ENCODE measurements around the gene IFNG. TPM values are rescaled to one million over a fixed set of nuclear protein-coding genes. Genes with fewer than 3 reads are reported as not detected.

IFNG gene
- total and polyA plus RNA-seq, 9 of the 15 experiments (the other 6 are each of a cell fraction or from before 2014, with no cell fraction given): 0.38 TPM; not detected in 8

GRCh38 chr12:68207276-68207675 is 47.7 kb upstream of the IFNG start:
- no peak overlapping the region for H3K27ac ChIP-seq (ENCODE audit: extremely low read depth, low read depth, low read length)
- no peaks in the 10 kb centered on the region for H3K36me3 ChIP-seq (ENCODE audit: control insufficient read depth, insufficient read depth, low read length)
- DNase-seq (ENCODE audit: extremely low read depth in 1 of 4, low spot score in 3 of 4) (no peak), FAIRE-seq (no peak), ATAC-seq (no peak)
- H4K20me1 ChIP-seq (replicated peaks; ENCODE audit: control insufficient read depth, insufficient read depth, low read length): no peaks in the 10 kb centered on the region
- no peaks in the 10 kb centered on the region for H3K27me3 ChIP-seq (ENCODE audit: control insufficient read depth in 2 of 2, insufficient read depth in 2 of 2, low read length in 2 of 2)
- in situ Hi-C loops (cut with MboI) (no loop called here), intact Hi-C loops (cut with micrococcal nuclease) (no loop called here)
- H3K9me1 ChIP-seq (ENCODE audit: control insufficient read depth, insufficient read depth, low read length): no peaks in the 10 kb centered on the region
- ChIA-PET POLR2A (interaction anchor here (1.0 kb wide), 1 partner anchor 10 kb away, joined by 3 read pairs; no protein-coding TSS in a partner anchor), CTCF (ENCODE audit: low intra/inter-chr PET ratio) (no interaction called here)
- BruUV-seq (replicated peaks): no TSS peak
- no peak overlapping the region for H2AFZ ChIP-seq (ENCODE audit: low read depth, low read length)
- H3K4me2 ChIP-seq (ENCODE audit: insufficient read depth, low read length): no peak overlapping the region
- no peak overlapping the region for H3K4me3 ChIP-seq
- no peaks in the 10 kb centered on the region for H3K9me3 ChIP-seq (replicated peaks; ENCODE audit: control insufficient read depth, insufficient read depth, low read depth, low read length)
- no peaks in the 10 kb centered on the region; a peak in 2 of 5 replicates for H3K4me1 ChIP-seq (replicated peaks in 1 of 2; ENCODE audit: control insufficient read depth in 2 of 2, insufficient read depth in 2 of 2, low read length in 2 of 2)
- no peaks in the 10 kb centered on the region for H3K79me2 ChIP-seq (ENCODE audit: control insufficient read depth, insufficient read depth, low read length)
- no peak overlapping the region for H3K9ac ChIP-seq (ENCODE audit: insufficient read depth in 1 of 2, low read depth in 2 of 2, low read length in 2 of 2)
- TF ChIP-seq ZNF24 (IDR thresholded peaks at IDR 0.05) (no peak), MEF2A (IDR thresholded peaks at IDR 0.05; ENCODE audit: control insufficient read depth, low read depth, low read length) (no peak), MLX (CRISPR knock-in tag; conservative IDR thresholded peaks at IDR 0.05) (no peak), FOXJ2 (tag; IDR thresholded peaks at IDR 0.05) (no peak), ZNF77 (CRISPR knock-in tag; IDR thresholded peaks at IDR 0.05) (no peak), ZFP91 (CRISPR knock-in tag; IDR thresholded peaks at IDR 0.05) (no peak), THAP7 (CRISPR knock-in tag; IDR thresholded peaks at IDR 0.05) (no peak), ZNF512 (tag; IDR thresholded peaks at IDR 0.05) (no peak), HBP1 (CRISPR knock-in tag; IDR thresholded peaks at IDR 0.05) (no peak), ZNF668 (CRISPR knock-in tag; IDR thresholded peaks at IDR 0.05) (no peak), ZNF639 (CRISPR knock-in tag; conservative IDR thresholded peaks at IDR 0.05 in 1 of 2, IDR thresholded peaks at IDR 0.05 in 1 of 2) (no peak), ZNF696 (CRISPR knock-in tag; conservative IDR thresholded peaks at IDR 0.05) (no peak), NR4A1 (CRISPR knock-in tag; IDR thresholded peaks at IDR 0.05) (no peak), NR4A1 (tag; IDR thresholded peaks at IDR 0.05) (no peak), NCOA1 (IDR thresholded peaks at IDR 0.05; ENCODE audit: low read depth) (no peak), HMG20B (CRISPR knock-in tag; IDR thresholded peaks at IDR 0.05) (no peak), EHMT2 (IDR thresholded peaks at IDR 0.05) (no peak)

Measured in K562 (cell line).